ENCODE measurements around the gene PSMA2.

Gene PSMA2

DNA sequence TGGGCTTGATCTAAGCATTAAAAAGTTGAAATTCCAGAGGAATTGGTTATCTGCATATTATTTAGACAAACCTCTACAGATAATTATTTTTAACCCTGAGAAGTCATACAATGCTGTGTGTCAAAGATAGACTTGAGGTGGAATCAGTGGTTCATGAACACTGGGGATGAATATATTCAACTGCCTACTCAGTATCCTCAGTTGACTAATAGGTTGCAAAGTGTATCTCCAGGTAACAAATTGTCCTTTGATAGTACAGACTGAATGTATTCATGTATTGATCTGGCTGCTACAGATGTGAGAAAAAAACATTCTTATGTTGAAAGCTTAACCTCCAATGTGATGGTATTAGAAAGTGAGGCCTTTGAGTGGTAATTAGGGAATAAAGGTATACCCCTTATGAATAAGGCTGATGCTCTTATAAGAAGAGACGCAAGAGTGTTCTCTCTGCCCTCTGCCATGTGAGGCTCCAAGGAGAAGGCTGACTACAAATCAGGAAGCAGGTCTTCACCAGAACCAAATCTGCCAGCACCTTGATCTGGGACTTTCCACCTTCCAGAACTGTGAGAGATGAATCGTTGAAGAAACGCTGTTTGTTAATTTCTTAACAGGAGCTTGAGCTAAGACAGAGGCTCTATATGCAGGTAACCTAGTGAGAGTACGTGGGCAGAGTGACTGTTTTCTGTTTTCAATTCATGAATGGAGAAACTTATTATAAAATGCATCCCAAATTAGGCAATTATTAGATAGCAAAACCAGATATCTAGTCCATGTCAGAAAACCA is 7.7 kb upstream of the PSMA2 start:
- no peak for DNase-seq

DNA sequence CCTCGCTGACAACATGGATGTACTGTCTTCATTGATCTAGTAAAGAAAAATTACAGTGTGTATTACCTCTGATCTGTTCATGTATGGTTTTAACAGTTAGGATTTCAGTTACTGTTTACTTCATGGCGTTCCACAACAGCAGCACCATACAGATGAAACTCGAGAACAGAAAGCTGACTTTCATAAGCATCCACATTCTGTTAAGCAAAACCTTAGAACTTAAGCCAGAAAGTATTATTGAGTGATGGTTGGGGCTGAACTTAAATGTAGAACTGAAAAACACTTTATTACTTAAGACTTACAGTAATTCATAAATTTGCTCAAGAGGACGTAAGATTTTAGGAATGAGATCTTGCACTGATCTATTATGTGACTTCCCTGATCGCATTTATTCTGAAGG is 3.9 kb upstream of the PSMA2 start:
- no peak for DNase-seq

DNA sequence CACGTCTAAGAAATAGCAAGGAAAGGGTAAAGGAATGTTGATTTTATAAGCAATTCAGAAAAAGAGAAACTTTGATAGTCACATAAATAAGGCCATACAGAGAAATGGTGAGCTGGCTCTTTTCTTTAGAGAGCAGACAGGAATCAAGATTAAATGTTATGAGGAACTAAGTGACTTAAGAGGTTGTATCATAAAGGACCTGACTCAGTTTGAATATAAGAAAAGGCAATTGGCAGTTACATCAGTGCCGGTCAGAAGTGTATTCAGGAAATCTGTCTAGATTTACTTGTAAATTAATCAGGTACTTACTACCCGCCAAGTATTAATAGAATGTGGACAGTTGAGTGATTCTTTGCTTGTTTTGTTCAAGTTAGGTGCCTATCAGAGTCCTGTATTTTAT is 2.3 kb upstream of the PSMA2 start:
- no peak for DNase-seq

DNA sequence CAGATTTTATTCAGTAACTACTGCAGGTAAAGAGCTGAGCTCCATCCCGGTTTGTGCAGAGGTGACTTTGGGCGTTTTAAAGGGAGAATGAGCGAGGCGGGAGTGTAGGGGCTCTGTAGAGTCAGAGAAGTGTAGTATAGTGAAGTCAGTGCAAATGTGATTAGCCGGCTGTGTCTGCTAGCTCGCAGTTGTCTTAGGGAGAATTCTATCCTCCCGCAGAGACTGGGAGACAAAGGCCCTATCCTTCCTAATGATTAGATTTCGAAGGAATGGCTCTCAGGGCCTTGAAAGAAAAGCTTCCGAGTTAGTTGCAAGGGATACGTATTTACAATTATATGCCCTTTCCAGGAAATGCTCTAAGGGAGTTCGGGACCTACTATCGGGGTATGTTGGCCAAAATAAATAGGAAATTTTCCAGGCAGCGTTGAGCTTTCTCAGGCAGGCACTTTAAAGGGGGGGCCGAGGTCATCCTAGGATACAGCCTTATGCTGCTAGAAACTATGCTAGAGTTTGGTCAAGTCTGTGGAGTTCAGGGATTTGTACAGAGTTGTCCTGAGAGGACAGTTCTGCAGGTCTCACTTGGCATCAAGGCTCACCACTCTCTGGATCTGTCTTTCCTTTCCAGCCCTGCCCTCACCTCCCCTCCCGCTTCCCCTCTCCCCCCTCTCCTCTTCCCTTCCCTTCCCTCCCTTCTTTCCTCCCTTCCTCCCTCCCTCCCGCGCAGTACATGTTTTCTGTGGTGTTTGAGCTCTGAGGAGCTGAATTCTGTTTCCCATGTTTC is 1.0 kb upstream of the PSMA2 start:
- DNase-seq, result no peak

DNA sequence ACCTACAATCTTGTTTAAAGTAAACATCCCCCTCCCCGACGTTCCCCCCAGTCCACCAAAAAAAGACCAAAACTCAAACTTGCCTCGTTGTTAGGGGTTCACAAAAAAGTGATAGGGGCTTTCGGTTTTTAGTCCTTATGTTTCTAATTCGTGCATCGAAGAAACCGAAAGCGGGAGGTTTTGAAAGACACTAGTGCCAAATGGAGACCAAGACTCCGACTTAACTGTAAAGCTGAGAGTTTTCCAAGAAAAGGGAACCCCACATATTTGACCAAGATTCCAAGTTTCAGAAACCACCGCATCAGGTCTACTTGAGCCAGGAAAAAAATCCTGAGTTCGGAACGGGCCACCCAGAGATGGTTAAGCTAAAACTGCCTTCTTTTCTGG is 534 bp downstream of the PSMA2 start:
- DNase-seq, result no peak

DNA sequence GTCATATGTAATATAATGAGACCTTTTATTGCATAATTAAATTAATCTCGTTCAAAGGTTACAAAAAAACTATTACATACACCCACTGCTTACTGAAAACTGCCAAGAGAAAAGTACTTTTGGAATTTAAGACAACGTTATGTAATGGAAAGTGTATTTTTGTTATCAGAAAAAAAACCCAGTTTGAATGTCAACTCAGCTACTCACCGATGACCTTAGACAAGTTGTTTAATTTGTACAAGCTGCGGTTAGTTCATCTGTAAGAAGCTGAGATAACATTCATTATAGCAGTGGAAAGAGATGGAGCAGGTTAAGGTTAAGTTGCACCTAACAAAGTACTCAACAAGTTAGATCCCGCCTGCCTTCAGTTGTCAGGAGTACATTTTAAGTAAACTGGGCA is 1.1 kb downstream of the PSMA2 start:
- DNase-seq, result no peak

DNA sequence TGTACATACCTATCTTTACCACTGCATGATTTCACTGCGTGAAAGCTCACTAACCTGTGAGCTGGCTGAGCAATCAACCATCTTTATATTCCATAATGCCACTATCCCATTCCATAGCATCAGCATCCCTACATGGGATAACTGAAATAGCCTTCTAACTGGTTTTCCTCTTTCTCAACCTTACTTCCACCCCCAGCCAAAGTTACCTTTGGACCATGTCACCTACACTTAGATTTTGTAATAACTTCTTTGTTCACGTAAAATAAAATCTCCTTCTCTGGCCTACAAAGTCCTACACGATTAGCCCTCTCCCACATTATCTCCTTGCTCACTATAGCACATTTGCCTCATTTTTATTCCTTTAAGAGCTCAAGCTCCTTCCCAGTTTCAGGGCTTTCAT is 2.5 kb downstream of the PSMA2 start:
- DNase-seq, result no peak

DNA sequence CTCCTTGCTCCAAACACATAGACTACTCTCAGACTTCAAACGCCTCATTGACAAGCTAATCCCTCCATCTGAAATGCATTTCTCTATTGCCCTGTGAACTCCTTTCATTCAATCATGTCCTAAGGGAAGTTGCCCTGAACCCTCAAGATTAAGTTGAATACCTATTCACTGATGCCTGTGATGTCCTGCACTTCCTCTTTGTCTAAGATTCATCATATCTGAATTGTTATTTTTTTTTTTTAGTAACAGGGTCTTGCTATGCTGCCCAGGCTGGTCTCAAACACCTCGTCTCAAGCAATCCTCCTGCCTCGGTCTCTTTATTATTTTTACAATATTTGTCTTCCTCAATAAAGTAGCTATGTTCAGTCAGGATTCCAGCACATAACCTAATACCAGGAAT is 3.2 kb downstream of the PSMA2 start:
- DNase-seq, result no peak

DNA sequence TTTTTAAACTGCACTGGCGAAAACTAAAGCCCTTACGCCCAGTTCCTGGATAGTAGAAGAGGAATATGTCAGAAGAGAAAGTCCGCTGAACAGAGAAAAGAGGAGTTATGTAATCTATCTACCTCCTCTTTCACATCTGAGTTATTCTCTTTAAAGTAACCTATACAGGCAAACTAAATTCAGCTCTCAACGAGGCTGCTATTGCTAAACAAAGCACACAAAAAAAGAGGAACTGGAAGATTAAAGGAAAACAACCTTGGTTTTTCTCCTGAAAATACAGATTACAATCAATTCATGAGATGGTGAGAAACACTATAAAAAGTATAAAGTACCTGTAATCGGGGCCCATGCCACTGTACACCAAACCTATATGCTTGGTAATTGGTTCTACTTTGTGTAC is 5.8 kb downstream of the PSMA2 start:
- DNase-seq, result no peak

DNA sequence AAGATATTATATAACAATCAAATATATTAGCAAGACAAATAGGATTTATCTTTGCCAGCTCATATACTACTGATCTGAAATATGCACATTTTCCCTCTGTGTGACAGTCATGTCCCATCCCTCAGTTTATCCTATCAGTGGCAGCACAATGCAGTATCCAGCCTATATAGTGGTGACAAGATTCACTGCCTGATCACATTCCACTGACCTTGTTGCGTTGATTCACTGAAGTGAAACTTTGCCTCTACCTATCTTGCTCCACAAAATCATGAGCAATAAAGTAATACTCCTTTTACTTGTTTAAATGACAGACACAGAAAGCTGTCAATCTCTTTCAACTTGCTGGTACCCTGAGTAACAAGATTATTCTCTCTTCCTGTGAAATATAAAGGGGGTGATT is 6.3 kb downstream of the PSMA2 start:
- DNase-seq, result no peak

DNA sequence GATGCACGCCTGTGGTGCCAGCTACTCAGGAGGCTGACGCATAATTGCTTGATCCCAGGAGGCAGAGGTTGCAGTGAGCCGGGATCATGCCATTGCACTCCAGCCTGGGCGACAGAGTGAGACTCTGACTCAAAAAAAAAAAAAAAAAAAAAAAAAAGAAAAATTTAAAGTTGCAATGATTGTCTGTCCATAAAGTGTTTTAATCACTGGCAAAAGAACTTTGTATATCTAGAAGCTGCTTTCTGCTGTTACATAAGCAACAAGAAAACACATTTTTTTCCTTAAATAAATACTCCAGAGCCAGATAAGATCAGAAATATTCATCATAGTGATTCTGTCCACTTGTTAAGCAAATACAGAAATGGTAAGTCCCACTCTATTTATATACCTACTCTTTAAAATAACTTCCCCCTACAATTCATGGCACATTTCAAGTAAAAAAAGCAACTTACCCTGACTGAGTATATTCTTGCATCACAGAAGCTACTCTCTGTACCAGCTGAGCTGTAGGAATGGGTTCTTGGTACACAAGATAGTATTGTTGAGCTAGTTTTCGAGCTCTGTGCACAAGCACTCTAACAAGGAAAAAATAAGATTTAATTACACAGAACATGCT is 7.6 kb downstream of the PSMA2 start:
- no peak for DNase-seq

DNA sequence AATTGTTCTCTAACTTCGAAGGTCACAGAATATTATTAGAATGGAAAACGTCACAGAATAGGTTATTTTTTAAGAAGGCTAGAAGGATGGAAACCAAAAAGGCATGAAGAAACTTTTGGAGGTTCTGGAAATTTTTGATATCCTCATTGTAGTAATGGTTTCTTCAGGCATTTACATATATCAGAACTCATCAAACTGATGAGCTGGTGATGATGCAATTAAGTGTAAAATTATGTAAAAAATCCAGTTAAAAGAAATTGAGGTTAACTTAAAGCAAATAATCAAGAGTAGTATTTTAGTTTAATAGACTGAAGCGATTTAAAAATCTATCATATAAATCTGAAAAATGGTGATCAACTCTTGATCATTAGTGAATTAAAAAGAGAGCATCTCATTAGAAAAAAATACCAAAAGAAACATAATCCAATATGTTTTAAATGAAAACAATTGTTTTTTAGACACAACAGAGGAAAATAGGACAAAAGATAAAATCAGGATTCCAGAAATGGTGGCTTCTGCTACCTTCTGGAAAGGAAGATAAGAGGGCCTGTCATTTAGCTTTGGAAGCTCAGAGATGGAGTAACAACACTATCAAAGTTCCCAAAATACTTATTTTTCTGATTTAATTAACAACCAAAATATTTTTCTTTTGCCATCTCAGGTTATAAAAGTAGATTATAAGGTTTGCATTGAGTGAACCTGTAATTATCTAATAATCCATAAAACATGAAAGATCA is 9.8 kb downstream of the PSMA2 start:
- no peak for DNase-seq

DNA sequence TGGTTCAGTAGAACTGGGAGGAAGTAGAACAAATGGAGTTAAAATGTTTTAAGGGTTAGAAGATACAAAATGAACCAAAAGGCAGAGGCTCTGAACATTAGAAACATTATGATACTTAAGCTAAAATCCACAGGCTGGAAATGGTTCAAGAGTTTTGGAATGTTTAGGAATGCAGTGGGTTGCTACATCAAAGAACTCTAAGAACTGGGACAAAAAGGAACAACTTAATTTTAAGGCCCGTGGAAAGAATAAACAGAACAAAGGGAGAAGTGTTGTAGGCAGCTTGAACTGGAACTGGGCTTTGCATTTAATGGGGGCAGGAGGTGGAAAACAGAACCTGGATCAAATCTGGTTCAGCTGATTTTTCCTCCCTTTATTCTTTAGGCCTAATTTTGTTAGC is 16.6 kb downstream of the PSMA2 start:
- no peak for DNase-seq

DNA sequence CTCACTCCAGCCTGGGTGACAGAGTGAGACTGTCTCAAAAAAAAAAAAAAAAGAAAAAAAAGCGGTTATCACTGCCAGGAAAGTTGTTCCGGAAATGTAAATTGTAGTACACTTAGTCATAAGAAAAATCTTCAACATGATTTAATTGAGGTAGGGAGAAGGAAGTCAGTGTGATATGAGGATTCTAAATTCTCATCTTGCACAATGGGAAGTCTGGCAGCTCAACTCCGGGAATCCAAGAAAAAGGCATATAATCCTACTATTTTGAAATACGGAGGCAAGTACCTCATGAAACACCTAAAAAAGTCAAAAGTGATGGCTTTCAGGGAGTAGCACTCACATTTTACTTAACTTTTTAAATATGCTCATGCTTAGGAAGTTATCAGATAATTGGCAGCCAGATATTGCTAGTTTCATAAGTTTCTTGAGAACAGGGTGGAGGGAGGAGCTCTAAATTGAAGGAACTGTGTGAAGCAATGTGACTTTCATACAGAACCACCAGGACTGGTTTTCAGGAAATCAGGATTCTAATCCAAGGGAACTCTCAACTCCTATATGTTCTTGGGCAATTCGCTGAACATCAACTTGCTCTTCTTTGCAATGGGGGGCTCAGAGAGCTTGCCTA is 17.4 kb downstream of the PSMA2 start:
- DNase-seq, result no peak

DNA sequence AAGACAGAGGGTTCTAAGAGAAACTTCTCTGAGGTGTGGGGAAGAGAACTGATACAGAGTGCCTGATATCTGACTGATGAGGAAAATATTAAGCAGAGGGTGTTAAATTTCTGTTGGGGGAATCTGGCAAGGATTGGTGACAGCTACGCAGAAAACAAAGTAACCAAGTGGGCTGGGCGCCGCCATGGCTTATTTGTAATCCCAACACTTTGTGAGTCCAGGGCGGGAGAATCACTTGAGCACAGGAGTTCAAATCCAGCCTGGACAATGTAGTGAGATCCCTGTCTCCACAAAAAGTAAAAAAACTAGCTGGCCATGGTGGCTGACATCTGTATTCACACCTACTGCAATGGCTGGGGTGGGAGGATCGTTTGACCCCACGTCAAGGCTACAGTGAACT is 18.0 kb downstream of the PSMA2 start:
- no peak for DNase-seq

DNA sequence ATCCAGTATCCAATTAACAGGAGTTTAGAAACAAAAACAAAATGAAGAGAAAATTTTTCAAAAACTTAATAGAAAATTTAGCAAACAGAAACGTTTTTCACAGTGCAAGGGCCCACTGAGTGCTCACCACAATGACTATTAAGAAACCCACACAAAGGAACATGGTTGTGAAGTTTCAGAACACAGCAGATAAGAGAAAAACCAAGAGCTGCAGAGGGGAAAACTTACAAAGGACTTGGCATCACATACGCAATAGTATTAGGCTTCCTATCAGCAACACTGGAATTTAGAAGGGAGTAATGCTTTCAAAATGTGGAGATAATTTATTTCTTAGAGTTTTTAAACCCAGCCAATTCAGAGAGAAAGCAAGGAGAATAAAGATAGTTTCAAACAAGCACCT is 18.4 kb downstream of the PSMA2 start:
- DNase-seq, result no peak

DNA sequence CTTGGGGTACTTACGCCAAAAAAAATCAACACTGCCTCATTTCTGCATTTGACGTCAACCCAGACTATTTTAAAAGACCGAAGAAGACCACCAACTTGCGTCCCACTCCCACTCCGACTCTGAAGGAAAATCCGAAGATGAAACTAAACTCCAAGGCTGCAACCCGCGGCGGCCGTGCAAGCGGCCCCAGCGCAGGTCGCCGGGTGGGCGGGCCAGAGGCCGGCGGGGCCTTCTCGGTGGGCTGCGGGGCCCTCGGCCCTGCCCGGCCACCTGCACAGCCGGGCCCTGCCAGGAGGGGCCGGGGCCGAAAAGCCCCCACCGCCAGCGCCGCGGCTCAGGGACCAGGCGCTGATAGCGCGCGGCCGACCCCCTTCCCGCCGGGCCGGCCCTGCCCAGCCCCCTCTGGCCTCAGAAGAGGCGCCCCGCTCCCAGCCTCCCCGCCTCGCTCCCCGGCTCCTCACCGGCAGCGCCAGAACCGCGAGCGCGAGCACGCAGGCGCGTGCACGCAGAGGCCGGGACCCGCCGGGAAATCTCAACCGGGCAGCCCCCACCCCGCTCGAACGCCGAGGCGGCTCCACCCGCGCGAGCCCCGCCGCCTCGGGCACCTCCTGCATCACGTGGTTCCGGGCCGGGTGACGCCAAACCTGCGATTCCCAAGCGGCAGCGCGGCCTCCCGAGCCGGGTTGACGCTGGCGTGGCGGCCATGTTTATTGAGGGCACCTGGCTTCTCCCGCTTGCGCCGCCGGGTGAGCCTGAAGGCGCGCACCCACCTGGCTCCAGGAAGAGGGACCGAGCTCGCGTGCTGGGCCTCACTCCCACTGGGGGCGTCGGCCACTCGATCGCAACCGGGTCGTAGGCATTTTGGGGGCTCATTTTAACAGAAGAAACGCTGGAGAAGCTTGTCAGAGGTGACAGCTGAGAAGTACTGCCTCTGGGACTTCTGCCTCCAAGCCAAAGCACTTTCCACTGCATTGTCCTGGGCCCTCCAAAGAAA is 20.2 kb downstream of the PSMA2 start, which contains the start of gene C7orf25:
Gene C7orf25 (minus strand): TSS at position 617 of the 994 bp plus-strand sequence. CDS start 1,170 bp downstream, outside the sequence.
- DNase-seq, result peak; percentile 85

DNA sequence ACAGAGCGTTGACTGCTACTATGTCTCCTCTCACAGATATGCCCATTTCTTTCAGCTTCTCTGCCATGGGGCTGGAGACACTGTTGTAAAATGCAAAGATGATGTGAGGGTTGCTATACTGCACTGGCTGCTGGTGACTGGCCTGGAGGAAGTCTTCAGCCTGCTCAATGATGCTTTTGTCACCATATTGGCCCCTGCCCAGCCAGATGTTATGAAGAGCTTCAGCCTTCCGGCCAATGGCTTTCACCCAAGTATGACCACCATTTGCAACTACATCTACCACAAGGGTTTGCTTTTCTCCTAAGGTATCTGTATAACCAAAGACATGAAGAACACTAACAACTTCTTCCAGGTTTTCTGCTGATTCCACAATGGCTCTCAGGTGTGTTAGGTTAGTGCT is 21.7 kb downstream of the PSMA2 start:
- no peak for DNase-seq

DNA sequence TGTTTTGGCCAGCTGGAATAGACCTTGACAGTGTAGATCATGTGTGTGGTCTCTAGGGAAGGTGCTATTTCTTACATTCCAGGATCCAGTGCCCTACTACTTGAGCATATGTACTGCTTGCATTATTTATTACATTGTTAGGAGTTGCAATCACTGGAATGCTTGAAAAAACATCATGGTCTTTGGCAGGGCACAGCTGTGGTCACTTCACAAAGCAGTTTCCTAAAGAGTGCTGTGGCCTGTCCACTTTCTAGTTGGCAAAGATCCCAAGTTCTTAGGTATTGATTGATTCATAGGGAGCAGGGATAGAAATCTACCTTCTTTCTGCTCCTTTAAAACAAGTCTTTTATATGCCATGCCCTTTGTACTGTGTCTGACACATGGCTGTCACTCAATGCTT is 24.7 kb downstream of the PSMA2 start:
- no peak for DNase-seq

DNA sequence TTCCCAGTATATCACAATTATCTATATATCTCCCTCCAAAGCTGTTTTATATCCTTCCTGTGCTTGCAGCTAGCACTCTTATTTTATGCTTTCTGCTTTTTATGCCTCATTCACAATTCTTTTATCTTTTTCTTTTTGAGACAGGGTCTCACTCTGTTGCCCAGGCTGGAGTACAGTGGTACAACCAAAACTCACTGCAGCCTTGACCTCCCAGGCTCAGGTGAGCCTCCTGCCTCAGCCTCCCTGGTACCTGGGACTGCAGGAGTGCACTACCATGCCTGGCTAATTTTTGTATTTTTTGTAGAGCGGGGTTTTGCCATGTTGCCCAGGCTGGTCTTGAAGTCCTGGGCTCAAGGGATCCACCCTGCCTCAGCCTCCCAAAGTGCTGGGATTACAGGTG is 25.8 kb downstream of the PSMA2 start:
- DNase-seq, result no peak

DNA sequence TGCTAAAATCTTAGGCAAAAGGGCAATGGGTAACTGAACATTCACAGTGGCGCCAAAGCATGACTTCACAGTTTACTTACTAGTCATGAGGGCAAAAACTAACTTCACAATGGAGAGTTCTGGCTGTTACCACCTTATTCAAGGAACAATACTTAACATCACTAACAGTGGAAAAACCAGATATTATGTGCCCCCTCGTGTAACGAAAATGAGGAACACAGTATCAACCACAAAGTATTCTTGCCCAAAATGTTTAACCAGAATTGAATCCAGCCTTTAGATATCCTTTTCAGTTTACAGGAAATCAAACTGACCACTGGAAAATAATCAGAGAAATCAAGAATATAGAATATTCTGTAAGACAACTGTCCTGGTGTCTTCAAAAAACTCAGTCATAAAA is 29.6 kb downstream of the PSMA2 start:
- no peak for DNase-seq

DNA sequence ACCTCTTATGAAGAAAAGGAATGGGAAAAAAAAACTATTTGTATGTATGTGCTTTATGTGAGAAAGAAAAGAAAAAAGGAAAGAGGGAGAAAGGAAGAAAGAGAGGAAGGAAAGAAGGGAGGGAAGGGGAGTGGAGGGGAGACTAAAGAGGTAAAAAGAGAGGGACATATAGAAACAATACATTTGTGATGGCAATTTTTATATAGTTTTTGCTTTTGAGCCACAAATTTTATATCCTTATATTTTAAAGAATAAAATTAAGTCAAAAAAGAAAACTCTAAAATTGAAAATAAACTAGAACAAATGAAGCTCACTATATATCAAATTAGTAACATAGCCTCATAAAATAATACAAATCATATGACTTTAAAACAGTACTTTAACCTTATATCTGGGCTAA is 31.1 kb downstream of the PSMA2 start:
- no peak for DNase-seq
